Cortex of kidney (tissue), 1 donor: ENCODE data around the gene ST6GAL2.

ENCODE experiments used
- DNase-seq: peaks from one replicate; lab custom pipeline; 2025; lab: John Stamatoyannopoulos, UW

Gene ST6GAL2

DNA sequence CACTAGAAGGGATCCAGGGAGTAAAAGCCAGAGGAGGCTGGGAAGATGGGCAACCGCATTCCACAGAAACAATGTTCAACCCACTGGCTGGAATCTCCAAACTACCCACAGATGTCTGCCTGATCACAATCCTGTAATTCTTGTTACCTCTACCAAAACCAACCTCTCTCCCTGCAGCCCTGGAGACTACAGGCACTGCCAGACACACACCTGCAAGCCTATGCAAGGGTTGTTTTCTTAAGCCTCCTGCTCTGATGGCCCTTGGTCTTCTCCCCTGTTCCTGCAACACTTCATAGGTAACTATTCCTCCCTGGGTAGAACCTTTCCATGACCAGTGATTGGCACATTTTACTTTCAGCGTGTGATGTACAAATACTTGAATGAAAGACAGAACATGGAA lies 21.9 kb downstream of the ST6GAL2 start:
- DNase-seq: no peak

DNA sequence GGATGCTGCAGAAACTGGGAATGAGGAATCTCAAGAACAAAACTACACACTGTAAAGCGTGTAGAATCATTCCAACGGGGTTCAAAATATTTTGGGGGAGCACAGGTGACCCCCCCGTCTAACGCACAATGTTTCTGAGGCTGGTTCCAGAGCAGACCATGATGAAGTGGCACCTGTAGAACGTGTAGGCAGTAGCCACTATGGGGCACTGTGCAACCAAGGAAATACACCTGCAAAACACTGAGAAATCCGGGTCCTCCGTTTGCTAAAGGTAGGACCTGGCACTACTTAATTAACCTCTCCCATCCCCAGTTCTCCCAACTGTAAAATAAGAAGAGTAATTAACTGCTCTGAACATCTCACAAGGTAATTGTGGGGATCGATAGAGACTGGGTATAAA lies 22.6 kb downstream of the ST6GAL2 start:
- DNase-seq: no peak

DNA sequence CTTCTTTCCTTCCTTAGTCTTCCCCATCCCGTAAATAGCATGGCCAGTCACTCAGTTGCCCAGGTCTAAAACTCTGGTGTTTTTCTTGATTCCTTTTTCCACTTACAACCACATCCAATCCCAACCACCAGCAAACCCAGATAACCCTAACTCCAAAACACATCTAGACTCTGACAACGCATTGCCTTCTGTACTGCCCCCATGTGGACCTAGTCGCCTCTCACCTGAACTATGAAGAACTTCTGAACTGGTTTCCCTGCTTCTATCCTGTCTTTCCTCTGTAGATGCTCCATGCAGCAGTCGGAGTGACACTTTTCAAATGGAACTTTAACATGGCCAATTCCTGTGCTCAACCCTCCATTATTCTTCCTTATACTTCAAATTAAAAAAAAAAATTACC lies 26.5 kb downstream of the ST6GAL2 start:
- no peak for DNase-seq

DNA sequence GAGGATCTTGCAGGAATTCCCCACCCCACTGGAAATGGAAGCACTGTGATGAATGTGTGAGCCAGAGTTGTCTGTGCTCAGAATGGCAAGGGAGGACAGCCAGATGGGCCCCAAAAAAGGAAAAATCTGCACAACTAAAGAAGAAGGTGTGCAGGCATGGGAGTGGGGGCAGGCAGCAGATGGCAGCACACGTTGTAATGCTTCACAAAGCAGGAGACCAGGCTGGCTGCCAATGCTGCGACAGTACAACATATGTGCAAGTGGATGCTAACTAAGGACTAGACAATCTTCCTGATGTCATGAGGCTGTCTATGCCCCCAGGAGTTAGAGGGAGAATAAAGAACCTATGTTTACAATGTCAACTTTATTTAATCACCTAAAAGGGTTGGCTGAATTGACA lies 27.2 kb downstream of the ST6GAL2 start:
- DNase-seq: no peak

DNA sequence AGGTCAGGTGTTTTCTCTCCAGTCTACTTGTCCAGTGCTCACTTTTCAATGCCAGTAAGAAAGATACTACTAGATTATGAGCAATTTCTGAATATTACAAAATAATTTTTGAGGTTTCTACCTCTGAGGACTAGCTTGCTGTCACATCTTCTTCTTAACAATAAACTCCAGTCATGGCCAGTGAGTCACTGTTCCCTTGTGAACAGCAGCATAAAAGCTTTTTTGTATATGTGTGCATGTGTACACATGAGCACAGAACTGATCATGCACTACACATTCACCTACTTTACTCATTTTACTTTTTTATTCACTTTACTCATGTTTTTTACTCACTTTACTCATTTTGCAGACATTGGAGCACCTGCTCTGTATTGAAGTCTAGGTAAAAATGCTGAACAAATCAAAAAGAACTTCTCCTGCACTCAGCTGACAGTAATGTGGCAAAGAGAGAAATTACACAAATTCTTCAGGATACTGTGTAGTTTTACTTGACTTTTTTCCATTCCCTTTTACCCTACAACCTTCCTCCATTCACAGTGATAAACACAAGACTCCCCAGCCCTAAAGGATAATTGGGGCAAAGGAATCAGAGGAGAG lies 28.0 kb downstream of the ST6GAL2 start:
- no peak for DNase-seq

DNA sequence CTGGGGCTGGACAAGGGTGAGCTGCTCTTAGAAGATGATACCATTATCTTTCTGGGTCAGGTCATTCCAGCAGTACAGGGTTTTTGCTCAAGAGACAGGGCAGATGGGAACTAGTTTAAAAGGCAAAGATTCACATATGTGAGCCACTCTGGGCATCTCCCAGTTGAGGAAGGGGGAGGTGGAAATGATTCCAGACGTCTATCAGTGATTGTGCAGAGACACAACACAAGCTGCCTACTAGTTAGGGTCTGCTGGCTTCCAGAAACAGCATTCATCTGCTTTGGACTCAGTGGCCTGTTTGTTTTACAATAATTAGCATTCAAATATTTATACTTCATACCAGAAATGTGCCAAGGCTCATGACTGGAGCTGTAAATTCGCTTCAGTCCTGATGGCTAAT lies 32.3 kb downstream of the ST6GAL2 start:
- DNase-seq: no peak

DNA sequence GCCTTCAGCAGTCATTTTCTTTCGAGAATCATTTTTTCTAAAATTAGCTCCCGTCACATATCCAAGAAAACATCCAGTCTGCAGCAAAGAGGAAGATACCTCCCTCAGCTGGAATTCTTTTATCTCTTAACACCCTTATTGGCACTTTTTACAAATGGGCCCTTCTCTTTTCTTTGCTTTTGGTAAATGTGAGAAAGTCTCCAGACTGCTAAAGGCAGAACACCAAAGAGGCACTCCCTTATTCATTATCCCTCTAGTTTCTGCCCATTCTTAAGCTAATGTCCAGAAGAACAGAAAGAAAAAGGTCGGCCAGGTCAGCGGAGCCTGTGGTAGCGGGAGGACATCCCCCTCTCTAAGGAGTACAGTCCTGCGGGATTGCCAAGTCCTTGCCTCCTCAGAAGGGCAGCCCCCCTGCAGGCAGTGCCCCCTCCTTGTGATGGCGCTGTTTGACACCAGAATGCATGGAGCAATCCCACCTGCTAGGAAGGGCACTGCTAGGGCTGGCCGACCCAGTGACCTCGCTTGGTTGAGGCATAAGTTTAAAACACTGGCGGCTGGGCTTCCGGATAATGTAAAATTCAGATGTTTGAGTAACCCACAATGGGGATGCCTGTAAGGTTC lies 34.0 kb downstream of the ST6GAL2 start:
- no peak for DNase-seq

DNA sequence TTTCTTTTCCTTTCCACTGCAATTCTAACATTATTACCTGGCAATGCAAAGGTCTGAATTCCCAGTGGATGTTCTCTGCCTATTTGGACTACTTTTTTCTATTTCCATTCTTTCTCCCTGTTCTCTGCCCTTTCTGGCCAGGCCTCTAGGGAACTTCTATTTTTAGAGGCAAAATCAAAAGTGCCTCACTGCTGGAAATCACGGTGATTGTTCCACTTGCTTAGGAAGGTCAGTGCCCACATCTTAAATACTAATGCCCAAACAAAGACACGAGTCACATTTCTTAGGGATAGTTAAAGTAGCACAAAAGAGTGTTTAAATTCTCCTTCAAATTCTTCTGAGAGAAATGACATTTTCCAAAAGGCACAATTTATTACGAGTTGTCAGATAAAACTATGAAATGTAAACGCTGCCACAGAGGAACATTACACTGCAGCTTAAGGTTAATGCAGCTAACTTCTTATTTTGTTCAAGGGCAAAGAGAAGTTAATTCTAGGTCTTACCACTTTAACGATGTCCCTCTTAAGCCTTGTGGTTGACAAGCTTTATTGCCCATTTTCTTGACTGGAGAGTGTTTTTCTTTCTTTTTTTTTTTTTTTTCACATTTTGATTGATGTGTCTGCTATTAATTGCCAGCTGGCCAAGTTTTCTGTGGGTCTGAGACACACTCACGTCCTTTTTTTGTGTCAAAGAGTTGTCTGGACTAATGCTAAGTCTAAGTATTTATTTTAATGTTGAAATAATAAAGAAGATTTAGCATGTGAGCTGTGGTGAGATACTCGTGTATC lies 34.7 kb downstream of the ST6GAL2 start:
- DNase-seq: no peak

DNA sequence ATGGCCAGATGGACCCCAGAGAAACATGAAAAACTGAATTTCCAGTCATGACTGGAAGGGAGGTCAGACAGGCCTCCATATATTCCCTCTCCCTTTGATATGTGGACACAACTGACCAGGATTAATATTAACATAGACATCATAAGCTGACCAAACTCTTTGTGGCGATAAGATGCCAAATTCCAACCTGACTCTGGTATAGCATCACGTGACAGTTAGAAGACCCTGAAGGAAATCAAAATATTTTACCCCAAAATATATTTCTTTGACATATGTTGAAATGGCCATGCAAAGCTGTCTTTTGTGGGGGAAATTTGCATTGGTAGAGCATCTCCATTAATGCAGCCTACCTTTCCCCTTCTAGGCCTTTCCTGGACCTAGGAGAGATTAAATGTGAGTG lies 36.7 kb downstream of the ST6GAL2 start:
- DNase-seq: no peak

DNA sequence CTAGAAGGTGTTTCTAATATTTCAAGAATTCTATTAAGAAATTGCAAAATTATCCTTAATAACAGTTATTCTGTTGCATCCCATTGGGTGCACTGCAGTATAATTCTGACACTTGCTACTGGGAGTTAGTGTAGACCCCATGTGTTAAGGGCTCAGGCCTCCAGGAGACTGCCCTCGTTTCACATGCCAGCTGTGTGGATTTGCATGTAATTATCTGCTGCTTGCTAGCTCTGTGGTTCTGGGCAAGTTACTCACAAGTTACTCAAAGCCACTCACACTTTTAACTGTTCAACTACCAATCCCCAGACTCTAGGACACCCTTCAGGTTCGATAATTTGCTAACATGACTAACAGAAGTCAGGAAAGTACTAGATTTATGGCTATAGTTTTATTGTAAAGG lies 38.6 kb downstream of the ST6GAL2 start:
- DNase-seq: no peak

DNA sequence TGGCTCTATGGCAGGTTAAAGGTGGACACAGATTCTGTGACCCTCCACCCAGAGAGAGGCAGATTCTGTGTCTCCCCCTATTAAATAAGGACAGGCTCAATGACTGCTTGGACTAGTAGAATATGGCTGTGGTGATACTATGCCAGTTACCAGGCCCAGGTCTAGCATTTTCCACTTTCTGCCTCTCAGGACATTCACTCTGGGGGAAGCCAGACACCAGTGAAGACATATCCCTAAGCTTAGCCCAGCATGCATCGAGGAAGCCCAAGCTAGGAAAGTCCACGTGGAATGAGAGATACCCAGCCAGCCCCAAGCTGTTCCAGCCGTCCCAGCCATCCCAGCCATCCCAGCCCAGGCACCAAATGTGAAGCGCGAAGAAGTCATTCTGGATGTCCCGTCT lies 40.3 kb downstream of the ST6GAL2 start:
- no peak for DNase-seq

DNA sequence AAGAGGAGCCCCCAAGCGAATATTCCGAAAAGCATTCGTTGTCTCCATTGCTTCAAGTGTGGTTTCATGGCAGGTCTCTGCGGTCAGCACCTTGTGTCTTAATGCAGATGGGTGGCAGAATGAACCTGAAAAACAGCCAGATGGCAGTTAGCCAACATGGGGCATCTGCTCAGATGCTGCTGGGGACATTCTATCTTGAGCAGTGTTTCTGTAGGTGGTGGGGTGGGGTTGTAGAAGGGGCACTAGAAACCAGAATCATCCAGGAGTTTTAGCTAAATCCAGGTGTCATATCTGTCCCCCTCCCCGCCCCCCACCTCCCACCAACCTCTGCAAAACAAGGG lies 42.1 kb downstream of the ST6GAL2 start:
- no peak for DNase-seq

DNA sequence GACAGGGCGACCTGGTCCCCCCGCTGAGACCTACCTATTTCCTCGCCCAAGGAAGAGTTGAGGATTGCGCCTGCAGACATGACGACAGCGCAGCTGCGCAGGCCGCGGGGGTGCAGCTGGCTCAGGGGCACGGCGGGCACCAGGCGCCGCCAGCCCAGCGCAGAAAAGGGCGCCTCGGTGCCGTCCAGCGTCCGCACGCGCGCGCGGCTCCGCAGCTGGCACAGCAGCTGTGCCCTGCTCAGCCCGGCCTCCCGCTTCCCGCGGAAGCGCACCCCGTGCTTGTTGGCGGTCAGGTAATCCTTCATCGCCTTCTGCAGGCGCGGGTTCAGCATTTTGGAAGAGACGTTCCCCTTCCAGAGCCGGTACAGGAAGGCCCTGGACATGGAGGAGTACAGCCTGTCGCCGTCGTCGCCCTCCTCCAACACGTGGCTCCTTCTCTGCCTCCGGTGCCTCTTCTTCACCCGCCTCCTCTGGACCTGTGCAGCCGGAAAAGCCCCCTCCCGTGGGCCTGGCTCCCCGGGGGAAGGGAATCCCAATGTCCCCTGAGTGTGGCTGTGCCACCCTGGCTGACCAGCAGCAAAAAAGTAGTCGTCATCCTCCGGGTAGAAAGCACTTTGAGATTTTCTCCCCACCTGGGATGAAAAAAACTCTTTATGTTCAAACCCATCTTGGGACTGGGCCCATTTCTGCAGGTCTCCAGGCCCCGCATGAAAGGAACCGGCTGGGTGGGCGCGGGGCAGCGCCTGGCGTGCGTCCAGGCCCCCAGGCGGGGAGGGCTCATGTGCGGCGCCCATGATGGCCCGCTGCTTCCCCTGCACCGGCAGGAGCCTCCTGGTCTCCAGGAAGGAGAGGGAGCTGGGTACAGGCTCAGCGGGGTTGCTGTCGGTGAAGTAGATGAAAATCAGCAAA lies 42.7 kb downstream of the ST6GAL2 start:
- no peak for DNase-seq

DNA sequence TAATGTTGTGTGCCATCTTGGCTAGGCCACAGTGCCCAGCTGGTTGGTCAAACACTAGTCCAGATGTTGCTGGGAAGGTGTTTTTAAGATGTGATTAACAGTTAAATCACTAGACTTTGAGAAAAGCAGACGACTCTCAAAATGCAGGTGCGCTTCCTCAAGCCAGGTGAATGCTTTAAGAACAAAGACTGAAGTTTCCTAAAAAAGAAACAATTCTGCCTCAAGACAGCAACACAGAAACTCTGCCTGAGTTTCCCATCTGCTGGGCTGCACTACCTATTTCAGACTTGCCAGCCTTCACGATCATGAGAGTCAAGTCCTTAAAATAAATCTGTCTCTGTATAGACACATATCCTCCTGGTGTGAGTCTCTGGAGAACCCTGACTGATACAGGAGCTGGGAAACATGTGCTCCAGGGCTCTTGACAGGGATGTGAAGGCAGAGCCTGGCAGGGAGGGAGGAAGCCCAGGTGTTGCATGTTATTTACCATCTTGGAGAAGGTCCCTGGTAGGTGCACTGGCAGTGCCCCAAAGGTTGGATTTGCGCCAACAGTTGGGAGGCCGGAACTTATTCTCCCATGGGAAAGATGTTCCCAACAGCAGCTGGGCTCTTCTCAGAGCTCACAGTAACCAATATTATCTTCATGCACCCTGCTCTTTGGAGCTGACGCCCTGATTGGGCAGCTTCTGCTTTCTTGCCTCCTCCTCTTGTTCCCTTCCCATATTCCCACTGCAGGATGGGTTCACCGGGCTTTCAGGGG lies 43.9 kb downstream of the ST6GAL2 start:
- DNase-seq: no peak

DNA sequence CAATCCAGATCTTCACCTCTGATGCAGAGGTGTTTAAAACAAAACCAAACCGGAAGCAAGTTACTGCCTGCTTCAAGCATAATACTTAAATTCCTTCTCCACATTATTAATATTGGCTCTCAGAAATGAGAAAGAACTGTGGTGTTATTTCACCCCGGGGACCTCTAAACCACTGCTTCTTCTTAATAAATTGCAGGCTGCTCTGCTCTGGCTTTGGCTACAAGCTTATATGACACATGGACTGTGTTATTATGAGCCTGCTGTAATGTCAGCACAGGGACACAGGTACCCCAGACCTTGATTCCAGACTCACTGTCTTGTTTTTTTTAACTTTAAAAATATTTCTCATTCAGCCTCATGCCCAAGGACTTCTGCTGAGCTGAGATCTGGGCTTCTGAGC lies 45.1 kb downstream of the ST6GAL2 start:
- no peak for DNase-seq

DNA sequence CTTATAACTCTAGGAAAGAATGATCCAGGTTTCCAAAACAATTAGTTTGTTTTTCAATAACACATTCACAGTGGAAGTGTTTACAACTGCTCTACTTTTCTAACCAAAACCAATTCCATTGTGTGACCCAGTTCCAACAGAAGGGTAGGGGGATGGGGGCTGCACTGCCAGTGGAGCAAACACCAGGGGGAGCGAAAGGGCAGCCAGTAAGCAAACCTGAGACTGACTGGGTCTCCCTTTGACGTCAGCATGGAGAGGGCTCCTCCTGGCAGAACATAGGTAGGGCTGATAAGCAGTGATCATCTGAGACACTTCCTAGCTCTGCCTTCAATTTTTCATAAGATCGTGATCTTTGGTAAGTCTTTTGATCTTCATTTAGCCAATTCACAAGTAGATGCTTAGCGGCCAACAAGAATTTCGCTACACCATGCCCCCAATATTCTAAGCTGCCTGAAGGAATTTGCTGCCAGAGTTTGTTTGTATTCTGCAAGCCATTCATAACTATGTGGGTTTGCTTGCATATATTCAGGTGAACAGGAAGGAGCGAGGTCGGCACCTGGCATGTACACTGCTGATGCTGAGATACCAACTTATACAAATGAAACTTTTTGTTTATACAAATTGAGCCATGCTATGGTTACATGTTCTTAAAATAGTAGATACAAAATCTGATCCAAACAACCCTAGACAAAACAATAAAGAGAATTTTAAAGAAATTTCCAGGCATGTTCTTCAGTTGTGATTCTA lies 45.9 kb downstream of the ST6GAL2 start:
- no peak for DNase-seq

DNA sequence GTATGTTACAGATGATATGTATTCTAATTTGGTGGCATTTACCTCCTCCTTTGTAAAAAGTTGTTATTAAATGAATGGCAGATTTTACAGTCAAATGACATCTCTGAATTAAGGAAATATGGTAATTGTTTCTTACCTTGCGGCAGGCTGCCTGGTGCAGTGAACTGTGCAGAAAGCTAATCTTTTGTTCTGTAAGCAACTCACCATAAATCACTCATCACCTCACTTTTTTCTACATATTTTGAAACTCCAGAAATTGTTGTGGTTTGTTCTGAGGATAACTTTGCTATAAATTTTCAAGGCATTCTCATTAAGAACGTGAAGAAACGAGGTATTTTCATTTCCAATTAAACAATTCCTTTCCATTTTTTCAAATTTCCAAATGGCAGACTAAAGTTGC lies 52.7 kb downstream of the ST6GAL2 start:
- DNase-seq: no peak

DNA sequence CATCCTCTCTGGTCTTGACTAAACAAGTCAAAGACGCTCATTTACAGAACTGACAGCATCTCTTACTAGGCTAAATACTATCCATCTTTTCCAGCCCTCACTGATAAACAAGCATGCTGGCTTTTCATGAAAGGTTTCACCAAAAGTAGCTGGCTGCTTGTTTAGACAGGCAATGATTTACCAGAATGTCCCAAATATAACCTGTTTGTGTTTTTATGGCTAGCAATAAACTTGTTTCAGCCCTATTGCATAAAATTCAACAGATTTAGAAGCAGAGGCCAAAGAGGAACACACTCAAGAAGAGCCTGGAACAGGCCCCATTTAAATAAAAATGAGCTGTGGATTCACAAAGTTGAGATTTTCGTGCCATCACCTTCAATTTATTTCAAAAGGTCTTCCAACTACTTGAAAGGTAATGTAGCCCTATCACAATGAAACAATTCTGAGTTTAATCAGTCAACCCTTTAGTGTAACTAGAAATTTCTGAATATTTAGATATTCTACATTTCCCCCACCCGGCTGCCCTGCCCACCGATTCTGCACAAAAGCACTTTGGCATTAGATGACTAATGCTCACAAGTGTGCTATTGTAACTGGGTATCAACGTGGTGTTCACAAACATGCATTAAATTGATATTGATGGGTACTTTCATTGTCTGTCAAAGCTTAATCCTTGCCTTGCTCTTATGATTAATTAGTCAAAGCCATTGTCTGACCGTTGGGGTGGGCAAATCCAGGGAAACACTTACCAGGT lies 54.0 kb downstream of the ST6GAL2 start:
- DNase-seq: no peak

DNA sequence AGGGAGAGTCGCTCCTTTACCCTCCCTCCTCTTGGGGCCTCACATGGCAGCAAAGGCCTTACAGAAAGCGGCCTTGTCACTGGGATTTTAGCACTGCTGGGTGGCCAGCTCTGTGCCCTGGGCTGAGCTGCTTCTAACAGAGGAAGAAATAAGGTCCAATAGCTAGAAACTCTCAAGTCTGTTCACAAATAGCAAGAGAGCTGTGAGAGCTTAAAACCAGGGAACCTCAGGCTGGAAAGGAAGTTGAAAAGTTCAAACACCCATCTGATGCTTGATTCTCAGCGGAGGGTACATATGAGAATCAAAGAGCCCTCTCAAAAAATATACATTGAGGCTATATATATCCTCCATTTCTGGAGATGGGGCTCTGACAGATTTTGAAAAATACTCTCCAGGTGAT lies 54.7 kb downstream of the ST6GAL2 start:
- DNase-seq: no peak

DNA sequence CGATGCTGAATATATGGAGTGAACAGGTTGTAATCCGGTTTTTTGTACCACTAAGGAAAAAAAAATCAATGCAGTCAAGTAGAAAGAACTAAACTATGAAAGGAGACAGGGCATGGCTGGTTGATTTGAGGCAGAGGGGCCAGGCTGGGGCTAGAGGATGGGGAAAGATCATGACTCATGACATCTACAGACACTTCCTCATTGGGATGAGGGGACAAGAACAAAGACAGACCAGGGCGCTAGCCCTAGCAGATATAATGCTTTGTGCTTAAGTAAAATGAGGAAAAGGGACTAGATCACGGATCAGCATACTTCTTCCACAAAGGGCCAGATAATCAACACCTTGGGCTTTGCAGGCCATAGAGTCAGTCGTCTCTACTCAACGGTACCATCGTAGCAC lies 55.8 kb downstream of the ST6GAL2 start:
- no peak for DNase-seq
